Measurements from ENCODE around the gene STOML3.
"Not testable (repeated sequence)": the region's sequence is repeated elsewhere in the genome, so short reads cannot be mapped to it uniquely, and the experiment has no call there.

STOML3 gene

GRCh38 chr13:38990693-38991092, at the start of gene STOML3:
Gene STOML3, minus strand, starts transcription at chr13:38990831. Its CDS starts 110 bp downstream, at chr13:38990721.
- DNase-seq (ENCODE audit: low read depth in 3 of 3), result no peak

GRCh38 chr13:39040206-39040605, 49.6 kb upstream of the STOML3 start:
- no peak for DNase-seq (ENCODE audit: low read depth in 3 of 3)

DNA sequence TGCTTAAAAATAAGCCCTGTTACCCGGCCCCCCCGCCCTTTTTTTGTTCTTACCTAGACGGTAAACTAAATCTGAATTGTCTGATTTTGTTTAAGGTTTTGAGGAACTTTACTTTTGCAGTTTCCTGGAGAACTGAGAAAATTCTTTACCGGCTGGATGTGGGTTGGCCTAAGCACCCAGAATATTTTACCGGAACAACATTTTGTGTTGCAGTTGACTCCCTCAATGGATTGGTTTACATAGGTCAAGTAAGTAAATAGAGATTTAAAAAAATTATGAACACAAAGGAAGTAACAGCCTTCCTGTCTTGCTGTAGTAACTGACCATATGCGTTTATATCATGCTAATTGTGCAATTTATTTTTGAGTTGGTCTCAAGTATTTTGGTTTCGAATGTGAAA, 48.4 kb upstream of the STOML3 start:
- DNase-seq (ENCODE audit: low read depth in 3 of 3), result no peak

DNA sequence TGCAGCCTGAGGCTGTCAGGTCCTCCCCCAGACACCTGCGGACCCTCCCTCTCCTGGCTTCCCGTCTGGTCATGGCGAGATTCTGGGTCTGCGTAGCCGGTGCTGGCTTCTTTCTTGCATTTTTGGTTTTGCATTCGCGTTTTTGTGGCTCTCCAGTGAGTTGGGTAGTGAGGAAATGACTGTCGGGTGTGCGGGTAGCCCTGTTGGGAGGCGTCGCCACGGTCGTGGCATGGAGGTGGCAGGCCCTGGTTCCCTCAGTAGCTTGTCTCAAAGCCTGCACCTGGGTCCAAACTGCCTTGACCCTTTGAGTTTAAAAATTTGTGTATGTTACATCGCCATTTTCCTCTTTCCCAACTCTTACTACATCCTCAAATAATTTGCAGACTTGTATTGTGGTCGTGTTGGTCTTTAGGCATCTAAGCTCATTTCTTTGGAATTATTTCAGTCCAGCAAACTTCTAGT, 48.0 kb upstream of the STOML3 start:
- DNase-seq (ENCODE audit: low read depth in 3 of 3), result peak in 2 of 3 experiments; percentile 22 to 38

DNA sequence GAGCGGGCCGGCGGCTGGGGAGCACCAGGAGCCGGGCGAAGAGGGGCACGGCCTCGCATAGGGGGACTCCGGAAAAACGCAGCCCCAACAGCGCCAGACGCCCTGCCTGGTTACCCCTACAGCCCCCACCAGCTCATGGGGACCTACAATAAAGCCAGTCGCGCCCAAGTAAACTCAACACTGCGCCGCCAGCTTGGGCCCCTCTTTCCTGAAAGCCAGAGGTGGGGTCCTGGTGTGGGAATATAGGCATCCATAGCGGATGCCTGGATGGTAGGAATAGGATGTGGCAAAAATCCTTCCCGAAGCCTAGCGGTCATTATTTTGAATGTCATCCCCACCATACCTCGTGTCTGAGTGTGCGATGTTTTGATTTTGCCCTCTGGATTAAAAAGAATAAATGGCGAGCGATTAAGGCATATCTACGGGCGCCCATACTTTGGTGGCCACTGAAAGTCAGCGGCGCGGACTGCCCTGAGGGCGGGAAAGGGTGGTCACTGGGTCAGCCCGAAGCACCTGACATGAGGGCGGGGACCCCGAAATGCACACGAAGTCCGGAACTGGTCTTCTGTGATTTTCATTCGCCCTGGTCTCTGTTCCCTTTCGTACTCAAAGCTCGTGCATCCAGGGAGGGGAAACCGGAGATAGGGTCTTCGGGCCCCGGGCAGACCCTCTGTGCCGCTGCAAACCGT, 47.4 kb upstream of the STOML3 start, which contains the start of the genes NHLRC3 and PROSER1:
Gene NHLRC3, plus strand, starts transcription at position 577 of the 689 bp plus-strand sequence. CDS start 184 bp downstream, outside the sequence.
Gene PROSER1, minus strand, starts transcription at position 210 of the 689 bp plus-strand sequence. CDS start 847 bp downstream, outside the sequence.
- peak; percentile 48 to 76 (median 67) for DNase-seq (ENCODE audit: low read depth in 3 of 3)

DNA sequence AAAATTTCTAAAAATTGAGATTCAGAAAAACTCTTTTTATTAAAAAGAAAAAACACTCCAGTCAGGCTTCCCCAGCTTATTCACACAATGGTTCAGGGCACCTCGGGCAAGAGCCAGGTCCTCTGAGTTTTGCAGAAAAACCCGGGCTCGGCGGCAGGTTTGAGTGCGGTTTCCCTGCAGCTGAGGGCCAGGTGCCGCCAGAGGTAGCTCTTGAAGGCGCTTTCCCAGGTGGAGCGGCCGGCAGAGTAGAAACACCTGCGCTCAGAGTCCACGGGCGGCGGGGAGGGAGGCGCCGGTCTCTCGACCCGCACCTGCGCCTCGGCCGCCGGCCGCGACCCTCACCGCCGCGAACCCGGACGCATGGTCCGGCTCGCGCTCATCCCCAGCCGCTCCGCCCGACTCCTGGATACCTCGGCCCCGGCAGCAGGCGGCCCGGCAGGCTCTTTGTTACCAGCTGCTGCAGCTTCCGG, 46.8 kb upstream of the STOML3 start:
- DNase-seq (ENCODE audit: low read depth in 3 of 3), result no peak

- no peak for DNase-seq (ENCODE audit: low read depth in 3 of 3)
These were observed 45.6 kb upstream of the STOML3 start for GRCh38 chr13:39036212-39036611.

DNA sequence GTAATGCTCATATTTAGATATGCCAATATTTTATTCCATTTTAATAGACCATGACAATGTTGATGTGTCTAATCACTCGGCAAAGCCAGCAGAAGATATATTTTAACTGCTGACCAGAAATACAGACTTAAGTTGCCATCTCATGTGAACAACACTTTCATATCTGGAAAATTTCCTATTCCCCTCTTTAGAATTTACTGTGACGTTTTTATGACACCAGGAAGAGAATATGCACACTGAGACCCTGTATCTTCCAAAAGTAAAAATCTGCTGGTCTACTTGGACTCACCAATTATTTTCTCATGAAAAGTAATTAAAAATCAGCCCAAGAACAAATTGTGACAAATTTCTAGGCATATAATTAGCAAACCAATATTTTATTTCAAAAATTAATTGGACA, 45.2 kb upstream of the STOML3 start:
- no peak for DNase-seq (ENCODE audit: low read depth in 3 of 3)

DNA sequence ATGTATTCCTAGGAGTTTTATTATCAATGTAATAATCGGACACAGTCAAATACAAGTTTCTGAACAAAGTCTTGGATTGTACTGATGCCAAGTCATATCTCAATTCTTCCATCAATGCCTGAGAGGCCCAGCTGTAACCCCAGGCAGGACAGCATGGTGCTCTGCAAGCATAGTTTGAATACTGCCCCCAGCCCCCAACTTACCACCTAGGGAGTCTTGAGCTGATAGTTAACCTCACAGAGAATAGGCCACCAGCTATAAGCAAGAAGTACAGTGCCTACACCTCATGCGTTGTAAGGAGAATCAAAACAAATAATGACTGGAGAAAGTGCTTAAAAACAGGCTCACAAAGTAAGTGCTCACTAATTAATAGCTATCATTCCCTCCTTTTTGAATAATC, 44.6 kb upstream of the STOML3 start:
- no peak for DNase-seq (ENCODE audit: low read depth in 3 of 3)

GRCh38 chr13:39034085-39034484, 43.5 kb upstream of the STOML3 start:
- no peak for DNase-seq (ENCODE audit: low read depth in 3 of 3)

- DNase-seq (ENCODE audit: low read depth in 3 of 3), result no peak
These were observed 41.5 kb upstream of the STOML3 start for GRCh38 chr13:39032150-39032549.

DNA sequence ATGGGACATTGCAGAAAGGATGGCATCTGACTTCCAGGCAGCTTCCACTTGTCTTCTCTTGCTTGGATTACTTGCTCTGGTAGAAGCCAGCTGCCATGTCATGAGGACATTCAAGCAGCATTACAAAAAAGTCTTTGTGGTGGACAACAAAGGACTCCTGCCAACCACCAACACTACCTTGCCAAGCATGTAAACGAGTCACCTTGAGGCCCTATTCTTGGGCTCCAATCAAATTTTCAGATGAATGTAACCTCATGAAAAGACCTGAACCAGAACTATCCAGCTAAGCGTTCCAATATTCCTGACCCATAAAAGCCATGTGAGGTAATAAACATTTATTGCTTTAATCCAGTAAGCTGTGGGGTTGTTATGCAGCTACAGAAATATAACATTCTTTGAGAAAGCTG, 34.8 kb upstream of the STOML3 start:
- no peak for DNase-seq (ENCODE audit: low read depth in 3 of 3)

GRCh38 chr13:39023761-39024160, 33.1 kb upstream of the STOML3 start:
- no peak for DNase-seq (ENCODE audit: low read depth in 3 of 3)

GRCh38 chr13:39023316-39023715, 32.7 kb upstream of the STOML3 start:
- no peak for DNase-seq (ENCODE audit: low read depth in 3 of 3)

DNA sequence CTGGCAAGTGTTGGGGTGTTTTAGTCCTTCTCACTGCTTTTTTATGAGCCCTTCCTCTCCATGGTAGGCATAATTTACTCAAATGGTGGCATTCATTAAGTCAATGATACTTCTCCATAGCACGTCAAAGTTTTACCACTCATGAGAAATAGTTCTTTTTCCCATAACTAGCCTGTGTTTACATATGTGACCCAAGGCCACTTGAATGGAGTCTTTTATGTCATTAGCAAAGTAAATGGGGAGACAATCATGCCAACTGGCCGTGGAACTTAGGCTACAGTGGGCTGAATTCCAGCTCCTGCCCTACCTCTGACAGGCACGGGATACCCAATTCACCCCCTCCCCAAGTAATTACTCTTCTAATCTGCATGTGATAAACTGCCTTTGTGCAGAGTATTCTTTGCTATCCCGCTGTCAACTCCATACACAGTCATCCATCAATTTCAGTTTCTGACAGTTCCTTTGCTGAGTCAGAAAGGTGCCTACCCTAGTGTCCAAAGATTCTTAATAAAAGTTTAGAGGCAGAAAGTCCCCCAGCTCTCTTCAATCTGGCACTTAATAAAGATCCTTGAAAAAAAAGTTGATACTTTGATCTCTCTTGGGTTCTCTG, 30.3 kb upstream of the STOML3 start:
- DNase-seq (ENCODE audit: low read depth in 3 of 3), result no peak

- DNase-seq (ENCODE audit: low read depth in 3 of 3), result no peak
These were observed 26.2 kb upstream of the STOML3 start for GRCh38 chr13:39016787-39017186.

- no peak for DNase-seq (ENCODE audit: low read depth in 3 of 3)
These were observed 25.5 kb upstream of the STOML3 start for GRCh38 chr13:39016087-39016486.

GRCh38 chr13:39013462-39013861, 22.8 kb upstream of the STOML3 start:
- no peak for DNase-seq (ENCODE audit: low read depth in 3 of 3)

- DNase-seq (ENCODE audit: low read depth in 3 of 3), result no peak
These were observed 22.0 kb upstream of the STOML3 start for GRCh38 chr13:39012608-39013007.

DNA sequence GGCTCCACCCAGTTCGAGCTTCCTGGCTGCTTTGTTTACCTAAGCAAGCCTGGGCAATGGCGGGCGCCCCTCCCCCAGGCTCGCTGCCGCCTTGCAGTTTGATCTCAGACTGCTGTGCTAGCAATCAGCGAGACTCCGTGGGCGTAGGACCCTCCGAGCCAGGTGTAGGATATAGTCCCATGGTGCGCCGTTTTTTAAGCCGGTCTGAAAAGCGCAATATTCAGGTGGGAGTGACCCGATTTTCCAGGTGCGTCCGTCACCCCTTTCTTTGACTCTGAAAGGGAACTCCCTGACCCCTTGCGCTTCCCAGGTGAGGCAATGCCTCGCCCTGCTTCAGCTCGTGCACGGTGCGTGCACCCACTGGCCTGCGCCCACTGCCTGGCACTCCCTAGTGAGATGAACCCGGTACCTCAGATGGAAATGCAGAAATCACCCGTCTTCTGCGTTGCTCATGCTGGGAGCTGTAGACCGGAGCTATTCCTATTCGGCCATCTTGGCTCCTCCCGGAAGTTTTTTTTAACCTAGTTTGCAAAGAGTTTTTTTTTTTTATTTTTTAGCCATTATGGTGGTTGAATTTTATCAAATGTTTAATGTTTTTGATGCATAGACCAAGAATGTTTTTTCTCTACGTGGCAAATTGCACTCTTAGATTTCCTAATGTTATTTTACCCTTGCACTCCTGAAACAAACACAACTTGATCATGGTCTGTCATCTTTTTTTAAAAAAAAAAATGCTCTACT, 15.9 kb upstream of the STOML3 start:
- not testable (repeated sequence) for DNase-seq (ENCODE audit: low read depth in 3 of 3)

GRCh38 chr13:38998739-38999138, 8.1 kb upstream of the STOML3 start:
- DNase-seq (ENCODE audit: low read depth in 3 of 3), result no peak

- DNase-seq (ENCODE audit: low read depth in 3 of 3), result no peak
These were observed 2.8 kb upstream of the STOML3 start for GRCh38 chr13:38993381-38993780.

All from stimulated activated CD4-positive, alpha-beta T cell treated with anti-CD3 and anti-CD28 coated beads, TNF-alpha, amount 100 ng/mL, for 24 hours (primary cell).